H1 (cell line): ENCODE data around the gene HBD. TPM values are rescaled to one million over a fixed set of nuclear protein-coding genes. Genes with fewer than 3 reads are reported as not detected.

Experiments
- CTCF ChIA-PET: fragments of 300-600 bp; sonication (Branson Sonifier 250); formaldehyde crosslinking; loops from one replicate; lab custom pipeline; 2021; ENCODE audit not compliant: partially characterized antibody; lab: Charles Lee
- POLR2A ChIA-PET: fragments of 300-600 bp; sonication (Branson Sonifier 250); formaldehyde crosslinking; loops from one replicate; lab custom pipeline; 2021; ENCODE audit warnings: inconsistent platforms; ENCODE audit not compliant: partially characterized antibody; lab: Charles Lee
- DNase-seq, 2 experiments: peaks; one replicate each; pipeline versions ENCODE4 v3.0.0 to v3.0.0-alpha.2; 2010 to 2022; ENCODE audit warnings: low spot score in 2 of 2, low read depth in 1 of 2, mixed read lengths in 1 of 2
- FAIRE-seq: peaks from 2 replicates; lab custom pipeline; 2011; peaks lifted over from hg19 to GRCh38; lab: Jason Lieb, UNC
- H2AFZ ChIP-seq: 2 replicates; pipeline ENCODE4 v1.8.1; 2012; ENCODE audit warnings: low read length, inconsistent platforms
- H2AK5ac ChIP-seq: 2 replicates; pipeline ENCODE4 v1.6.1; 2013; ENCODE audit warnings: low read depth, low read length
- H2BK120ac ChIP-seq: replicated peaks from 2 replicates; pipeline ENCODE3; 2013; ENCODE audit warnings: low read depth, low read length, inconsistent platforms
- H2BK12ac ChIP-seq: 2 replicates; pipeline ENCODE4 v1.6.1; 2013; ENCODE audit warnings: low read depth, low read length
- H2BK15ac ChIP-seq: 2 replicates; pipeline ENCODE4 v1.6.1; 2013; ENCODE audit warnings: low read length
- H2BK20ac ChIP-seq: 2 replicates; pipeline ENCODE4 v1.6.1; 2013; ENCODE audit warnings: low read length
- H2BK5ac ChIP-seq: 2 replicates; pipeline ENCODE4 v1.6.1; 2013; ENCODE audit warnings: low read depth, low read length
- H3K14ac ChIP-seq: 2 replicates; pipeline ENCODE4 v1.6.1; 2013; ENCODE audit warnings: inconsistent platforms; ENCODE audit not compliant: insufficient read length
- H3K18ac ChIP-seq: 2 replicates; pipeline ENCODE4 v1.6.1; 2013; ENCODE audit warnings: low read length; ENCODE audit errors: extremely low read depth
- H3K23ac ChIP-seq: 2 replicates; pipeline ENCODE4 v1.6.1; 2013; ENCODE audit warnings: inconsistent platforms; ENCODE audit not compliant: insufficient read length
- H3K23me2 ChIP-seq: 2 replicates; pipeline ENCODE4 v1.6.1; 2013; ENCODE audit warnings: low read depth, low read length
- H3K27ac ChIP-seq: 2 replicates; pipeline ENCODE4 v1.6.1; 2011; ENCODE audit warnings: low read depth, low read length, inconsistent platforms
- H3K27me3 ChIP-seq, 4 experiments: replicated peaks in 1 of 4; 1 replicate in 1 of 4; 2 replicates in 3 of 4; pipeline versions ENCODE4 v1.6.1 to v1.8.1; 2011 to 2013; ENCODE audit warnings: low read length in 3 of 4, mild to moderate bottlenecking in 3 of 4, inconsistent platforms in 2 of 4, mixed read lengths in 2 of 4, moderate library complexity in 1 of 4; ENCODE audit not compliant: control insufficient read depth in 3 of 4, insufficient read depth in 3 of 4; ENCODE audit errors: extremely low read depth in 1 of 4
- H3K36me3 ChIP-seq, 4 experiments: 2 replicates each; pipeline versions ENCODE4 v1.6.1 to v1.8.1; 2011 to 2013; ENCODE audit warnings: mild to moderate bottlenecking in 4 of 4, low read length in 3 of 4, moderate library complexity in 2 of 4, control low read depth in 1 of 4, inconsistent platforms in 1 of 4; ENCODE audit not compliant: insufficient read depth in 4 of 4, control insufficient read depth in 2 of 4
- H3K4ac ChIP-seq: replicated peaks from 2 replicates; pipeline ENCODE3; 2013; ENCODE audit warnings: low read length, low read depth, mixed read lengths, inconsistent platforms; ENCODE audit not compliant: insufficient read length
- H3K4me1 ChIP-seq, 4 experiments: replicated peaks in 1 of 4; 1 replicate in 1 of 4; 2 replicates in 3 of 4; pipeline versions ENCODE4 v1.6.1 to v1.8.1; 2011 to 2013; ENCODE audit warnings: low read length in 3 of 4, inconsistent platforms in 2 of 4, mixed read lengths in 1 of 4; ENCODE audit not compliant: insufficient read depth in 4 of 4, control insufficient read depth in 3 of 4
- H3K4me2 ChIP-seq, 2 experiments: 2 replicates each; pipeline versions ENCODE4 v1.6.1 to v1.8.1; 2011 to 2013; ENCODE audit warnings: low read depth in 2 of 2, low read length in 2 of 2, control low read depth in 1 of 2, inconsistent platforms in 1 of 2, mild to moderate bottlenecking in 1 of 2; ENCODE audit not compliant: insufficient read depth in 1 of 2
- H3K4me3 ChIP-seq, 4 experiments: fragments of 200-600, 300-600 bp in 1 of 4; sonication (generic), shearing (Covaris generic), sonication (Bioruptor Twin) in 1 of 4; 2 replicates each; pipeline versions ENCODE4 v1.5.1 to v1.8.1; 2011 to 2016; ENCODE audit warnings: low read length in 4 of 4, low read depth in 3 of 4, control low read depth in 2 of 4, inconsistent platforms in 2 of 4, mild to moderate bottlenecking in 2 of 4, mixed read lengths in 1 of 4, moderate library complexity in 1 of 4; ENCODE audit not compliant: insufficient read depth in 2 of 4; ENCODE audit errors: extremely low read depth in 1 of 4
- H3K56ac ChIP-seq: replicated peaks from 2 replicates; pipeline ENCODE3; 2013; ENCODE audit warnings: low read depth, mild to moderate bottlenecking, mixed read lengths, low read length, inconsistent platforms; ENCODE audit not compliant: insufficient read length
- H3K79me1 ChIP-seq: 2 replicates; pipeline ENCODE4 v1.6.1; 2013; ENCODE audit warnings: low read depth, low read length, control low read depth
- H3K79me2 ChIP-seq, 2 experiments: 2 replicates each; pipeline versions ENCODE4 v1.6.1 to v1.8.1; 2012 to 2013; ENCODE audit warnings: low read length in 2 of 2, mild to moderate bottlenecking in 2 of 2, inconsistent platforms in 1 of 2; ENCODE audit not compliant: insufficient read depth in 2 of 2, control insufficient read depth in 1 of 2
- H3K9ac ChIP-seq, 4 experiments: replicated peaks in 1 of 4; 1 replicate in 1 of 4; 2 replicates in 3 of 4; pipeline versions ENCODE4 v1.6.1 to v1.8.1; 2011 to 2013; ENCODE audit warnings: low read depth in 3 of 4, low read length in 3 of 4, control low read depth in 2 of 4, mild to moderate bottlenecking in 2 of 4, moderate library complexity in 2 of 4, inconsistent platforms in 1 of 4; ENCODE audit errors: extremely low read depth in 1 of 4
- H3K9me3 ChIP-seq, 2 experiments: 2 replicates each; pipeline versions ENCODE4 v1.6.1 to v1.8.1; 2012 to 2013; ENCODE audit warnings: mild to moderate bottlenecking in 2 of 2, moderate library complexity in 2 of 2, control low read depth in 1 of 2, inconsistent platforms in 1 of 2, low read depth in 1 of 2, low read length in 1 of 2, mixed read lengths in 1 of 2; ENCODE audit not compliant: insufficient read depth in 2 of 2
- H4K20me1 ChIP-seq, 2 experiments: replicated peaks in 1 of 2; 2 replicates each; pipeline versions ENCODE3 to v1.8.1; 2011 to 2013; ENCODE audit warnings: inconsistent platforms in 2 of 2, low read length in 2 of 2, mild to moderate bottlenecking in 1 of 2; ENCODE audit not compliant: insufficient read depth in 2 of 2, control insufficient read depth in 1 of 2
- H4K5ac ChIP-seq: 2 replicates; pipeline ENCODE4 v1.6.1; 2013; ENCODE audit warnings: low read length, low read depth, mixed read lengths, inconsistent platforms; ENCODE audit not compliant: insufficient read length
- H4K8ac ChIP-seq: 2 replicates; pipeline ENCODE4 v1.8.0; 2013; ENCODE audit warnings: mild to moderate bottlenecking, moderate library complexity, low read length, inconsistent platforms; ENCODE audit not compliant: insufficient read depth; ENCODE audit errors: extremely low read depth
- H4K91ac ChIP-seq: replicated peaks from 2 replicates; pipeline ENCODE3; 2013; ENCODE audit warnings: low read length, mixed read lengths, inconsistent platforms; ENCODE audit not compliant: insufficient read length
- ASH2L ChIP-seq: fragments of 200-600, 300-600 bp; sonication (generic); IDR thresholded peaks from one replicate; pipeline ENCODE4 v1.7.1; 2017; ENCODE audit warnings: low read length
- CBX5 ChIP-seq: fragments of 300-800, 300-1000 bp; sonication (generic); IDR thresholded peaks from 2 replicates; pipeline ENCODE4 v1.7.1; 2016; ENCODE audit warnings: antibody characterized with exemption, low read length, low read depth
- CBX8 ChIP-seq: fragments of 300-800, 300-1000 bp; sonication (generic); IDR thresholded peaks from 2 replicates; pipeline ENCODE4 v1.7.1; 2016; ENCODE audit warnings: low read depth, low read length, borderline replicate concordance
- CEBPB ChIP-seq: IDR thresholded peaks from 2 replicates; pipeline ENCODE4 v1.6.1; 2012; ENCODE audit warnings: low read depth, low read length
- CREB1 ChIP-seq: IDR thresholded peaks from 2 replicates; pipeline ENCODE4 v1.6.1; 2012; ENCODE audit warnings: inconsistent platforms
- EP300 ChIP-seq, 2 experiments: IDR thresholded peaks; 1 replicate in 1 of 2; 2 replicates in 1 of 2; pipeline ENCODE4 v1.6.1; 2011 to 2012; ENCODE audit warnings: low read depth in 2 of 2, low read length in 2 of 2, mild to moderate bottlenecking in 2 of 2, borderline replicate concordance in 1 of 2, inconsistent platforms in 1 of 2, moderate library complexity in 1 of 2
- GTF2F1 ChIP-seq: IDR thresholded peaks from 2 replicates; pipeline ENCODE4 v1.6.1; 2012; ENCODE audit warnings: low read depth, low read length, improper control_type of control experiment, borderline replicate concordance
- MAFK ChIP-seq: IDR thresholded peaks from 2 replicates; pipeline ENCODE4 v1.6.1; 2012; ENCODE audit warnings: low read depth, mild to moderate bottlenecking, improper control_type of control experiment, low read length
- RBBP5 ChIP-seq: IDR thresholded peaks from 2 replicates; pipeline ENCODE4 v1.7.1; 2012; ENCODE audit warnings: low read depth, mild to moderate bottlenecking, inconsistent platforms, low read length, moderate library complexity, borderline replicate concordance
- RFX5 ChIP-seq: IDR thresholded peaks from 2 replicates; pipeline ENCODE4 v1.6.1; 2011; ENCODE audit warnings: low read depth, low read length, improper control_type of control experiment, borderline replicate concordance
- SAP30 ChIP-seq: fragments of 300-600 bp; sonication (generic); IDR thresholded peaks from 2 replicates; pipeline ENCODE4 v1.7.1; 2012; ENCODE audit warnings: low read length, moderate library complexity, mild to moderate bottlenecking, inconsistent platforms; ENCODE audit not compliant: insufficient read depth, insufficient replicate concordance
- SIX5 ChIP-seq: IDR thresholded peaks from 2 replicates; pipeline ENCODE4 v1.6.1; 2011; ENCODE audit warnings: mild to moderate bottlenecking, low read depth, low read length
- TBP ChIP-seq: IDR thresholded peaks from 2 replicates; pipeline ENCODE4 v1.6.1; 2011; ENCODE audit warnings: low read depth, low read length, improper control_type of control experiment
- TCF12 ChIP-seq: IDR thresholded peaks from 2 replicates; pipeline ENCODE4 v1.6.1; 2011; ENCODE audit warnings: low read depth, mild to moderate bottlenecking, low read length
- WGBS, 2 experiments: shearing (Covaris generic) in 1 of 2; methylation state at CpG; one replicate each; pipeline versions ENCODE4 v1.1.6 to v1.1.7; 2013 to 2015; ENCODE audit warnings: low lambda C conversion rate in 2 of 2, mixed read lengths in 2 of 2, inconsistent platforms in 1 of 2, low coverage in 1 of 2, missing lambda C conversion rate in 1 of 2; ENCODE audit not compliant: insufficient replicate concordance in 2 of 2, insufficient coverage in 1 of 2, insufficient read length in 1 of 2; ENCODE audit errors: extremely low coverage in 1 of 2, missing lambda C conversion rate in 1 of 2; 5-methylcytosine and 5-hydroxymethylcytosine counted together
- polyA plus RNA-seq, 7 experiments: library from polyadenylated mRNA; depleted of rRNA in 3 of 7; stranded (reverse) in 5 of 7; unstranded in 2 of 7; fragments of >200 nt in 5 of 7; fragments of 200-250 nt in 2 of 7; gene quantifications; 1 replicate in 5 of 7; 2 replicates in 1 of 7; 4 replicates in 1 of 7; pipeline versions ENCODE4 v1.2.1 to v1.2.3, GENCODE V29; 2011 to 2013; ENCODE audit warnings: missing spikeins in 2 of 7, mixed read lengths in 2 of 7
- total RNA-seq: library from RNA; stranded (reverse); fragmentation: NEBNext Ultra II Directional; extraction: Animal tissue kit (Norgen Biotek cat#: 25700); gene quantifications from 2 replicates; pipeline ENCODE4 v1.2.1, GENCODE V29; 2021
- TF ChIP-seq, protein P1 (sequence below): IDR thresholded peaks from 2 replicates; pipeline ENCODE4 v1.6.1; 2011; ENCODE audit warnings: low read length, improper control_type of control experiment

Gene HBD
- total and polyA plus RNA-seq, 2 of the 8 experiments (the other 6 are each of a cell fraction or from before 2014, with no cell fraction given), result not detected

GRCh38 chr11:5233307-5233706 is 976 bp downstream of the HBD start:
- Histone ChIP-seq H2BK120ac (no peak overlapping the region), H2BK15ac (no peak overlapping the region), H4K91ac (no peak overlapping the region), H3K14ac (no peak overlapping the region), H3K27me3 (no peaks in the 10 kb centered on the region), H4K5ac (no peak overlapping the region), H3K27ac (no peak overlapping the region), H3K4ac (no peak overlapping the region), H3K4me2 (no peak overlapping the region), H3K4me1 (no peaks in the 10 kb centered on the region), H4K8ac (no peak overlapping the region), H3K9ac (no peak overlapping the region), H3K79me1 (no peaks in the 10 kb centered on the region), H3K36me3 (no peaks in the 10 kb centered on the region), H3K9me3 (no peaks in the 10 kb centered on the region), H3K18ac (no peak overlapping the region), H4K20me1 (no peaks in the 10 kb centered on the region), H3K4me3 (no peak overlapping the region), H3K23me2 (no peaks in the 10 kb centered on the region; the same call in 1 of the 2 replicates), H2AFZ (no peak overlapping the region), H2BK12ac (no peak overlapping the region), H2BK20ac (no peak overlapping the region), H3K56ac (no peak overlapping the region), H3K23ac (no peak overlapping the region), H3K79me2 (no peaks in the 10 kb centered on the region), H2AK5ac (no peak overlapping the region), H2BK5ac (no peak overlapping the region)
- CTCF ChIA-PET, result no interaction called here
- FAIRE-seq (no peak), DNase-seq (no peak)
- POLR2A ChIA-PET, result no interaction called here
- WGBS, 2 experiments, result 92% methylated on average over 1 of the region's 1 CpG; no CpG with 5 or more reads in 1 of the 2 experiments
- no peak for TF ChIP-seq RBBP5
- TF ChIP-seq SIX5, result no peak
- no peak for TF ChIP-seq TCF12
- no peak for TF ChIP-seq CEBPB
- TF ChIP-seq SAP30, result no peak
- TF ChIP-seq TBP, result no peak
- no peak for TF ChIP-seq MAFK
- TF ChIP-seq CBX8, result no peak
- TF ChIP-seq ASH2L, result no peak
- no peak for TF ChIP-seq EP300 (IDR thresholded peaks at IDR 0.05; ENCODE audit: borderline replicate concordance in 1 of 2, low read depth in 2 of 2, low read length in 2 of 2)
- no peak for TF ChIP-seq GTF2F1
- TF ChIP-seq, protein P1, sequence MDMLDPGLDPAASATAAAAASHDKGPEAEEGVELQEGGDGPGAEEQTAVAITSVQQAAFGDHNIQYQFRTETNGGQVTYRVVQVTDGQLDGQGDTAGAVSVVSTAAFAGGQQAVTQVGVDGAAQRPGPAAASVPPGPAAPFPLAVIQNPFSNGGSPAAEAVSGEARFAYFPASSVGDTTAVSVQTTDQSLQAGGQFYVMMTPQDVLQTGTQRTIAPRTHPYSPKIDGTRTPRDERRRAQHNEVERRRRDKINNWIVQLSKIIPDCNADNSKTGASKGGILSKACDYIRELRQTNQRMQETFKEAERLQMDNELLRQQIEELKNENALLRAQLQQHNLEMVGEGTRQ, result no peak
- no peak for TF ChIP-seq CBX5
- no peak for TF ChIP-seq CREB1
- no peak for TF ChIP-seq RFX5
